AG09309 (cell line): ENCODE results near the gene GJB5.

Source experiments
- DNase-seq: peaks from one replicate; pipeline ENCODE4 v3.0.0-alpha.2; 2010; ENCODE audit warnings: low read depth
- H3K4me3 ChIP-seq: 2 replicates; pipeline ENCODE4 v1.5.1; 2011; ENCODE audit warnings: mild to moderate bottlenecking, low read depth, low read length, moderate library complexity; ENCODE audit not compliant: control insufficient read depth
- TF ChIP-seq, protein P1 (sequence below): IDR thresholded peaks from 2 replicates; pipeline ENCODE4 v1.5.1; 2011; ENCODE audit warnings: mild to moderate bottlenecking, low read depth, low read length, inconsistent platforms; ENCODE audit not compliant: insufficient read depth, control insufficient read depth; ENCODE audit errors: missing control alignments

Gene GJB5

DNA sequence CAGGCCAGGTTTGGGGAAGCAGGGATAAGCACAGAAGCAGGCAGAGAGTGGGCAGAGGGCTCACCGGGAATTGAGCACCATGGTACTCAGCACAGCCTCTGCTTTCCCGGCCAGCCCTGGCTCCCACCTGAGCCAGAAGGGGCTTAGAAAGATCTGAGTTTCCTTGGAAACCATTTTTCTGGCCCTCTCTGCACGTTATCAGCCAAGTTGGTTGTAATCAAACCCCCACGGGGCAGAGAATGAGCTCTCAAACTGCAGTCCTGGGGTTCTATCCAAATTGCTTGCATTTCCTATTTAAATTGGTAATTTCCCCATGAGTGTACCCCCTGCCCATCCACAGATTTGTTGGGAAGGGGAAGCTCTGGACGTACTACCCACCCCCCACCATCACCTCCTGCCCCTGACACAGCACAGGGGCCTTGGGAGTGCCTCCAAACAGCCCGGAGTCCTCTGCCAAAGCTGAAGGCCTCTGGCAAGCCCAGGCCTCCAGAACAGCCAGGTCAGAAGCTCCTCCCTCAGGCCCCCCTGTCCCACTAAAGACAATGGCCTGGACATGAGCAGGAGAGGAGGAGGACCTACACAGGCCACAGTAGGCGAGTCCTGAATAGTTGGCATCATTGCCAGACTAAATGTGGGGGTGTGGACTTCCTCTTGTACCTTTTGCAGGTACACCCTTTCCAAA lies 42.7 kb upstream of the GJB5 start:
- no peak overlapping the region for H3K4me3 ChIP-seq
- TF ChIP-seq, protein P1, sequence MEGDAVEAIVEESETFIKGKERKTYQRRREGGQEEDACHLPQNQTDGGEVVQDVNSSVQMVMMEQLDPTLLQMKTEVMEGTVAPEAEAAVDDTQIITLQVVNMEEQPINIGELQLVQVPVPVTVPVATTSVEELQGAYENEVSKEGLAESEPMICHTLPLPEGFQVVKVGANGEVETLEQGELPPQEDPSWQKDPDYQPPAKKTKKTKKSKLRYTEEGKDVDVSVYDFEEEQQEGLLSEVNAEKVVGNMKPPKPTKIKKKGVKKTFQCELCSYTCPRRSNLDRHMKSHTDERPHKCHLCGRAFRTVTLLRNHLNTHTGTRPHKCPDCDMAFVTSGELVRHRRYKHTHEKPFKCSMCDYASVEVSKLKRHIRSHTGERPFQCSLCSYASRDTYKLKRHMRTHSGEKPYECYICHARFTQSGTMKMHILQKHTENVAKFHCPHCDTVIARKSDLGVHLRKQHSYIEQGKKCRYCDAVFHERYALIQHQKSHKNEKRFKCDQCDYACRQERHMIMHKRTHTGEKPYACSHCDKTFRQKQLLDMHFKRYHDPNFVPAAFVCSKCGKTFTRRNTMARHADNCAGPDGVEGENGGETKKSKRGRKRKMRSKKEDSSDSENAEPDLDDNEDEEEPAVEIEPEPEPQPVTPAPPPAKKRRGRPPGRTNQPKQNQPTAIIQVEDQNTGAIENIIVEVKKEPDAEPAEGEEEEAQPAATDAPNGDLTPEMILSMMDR = no peak
- no peak for DNase-seq

DNA sequence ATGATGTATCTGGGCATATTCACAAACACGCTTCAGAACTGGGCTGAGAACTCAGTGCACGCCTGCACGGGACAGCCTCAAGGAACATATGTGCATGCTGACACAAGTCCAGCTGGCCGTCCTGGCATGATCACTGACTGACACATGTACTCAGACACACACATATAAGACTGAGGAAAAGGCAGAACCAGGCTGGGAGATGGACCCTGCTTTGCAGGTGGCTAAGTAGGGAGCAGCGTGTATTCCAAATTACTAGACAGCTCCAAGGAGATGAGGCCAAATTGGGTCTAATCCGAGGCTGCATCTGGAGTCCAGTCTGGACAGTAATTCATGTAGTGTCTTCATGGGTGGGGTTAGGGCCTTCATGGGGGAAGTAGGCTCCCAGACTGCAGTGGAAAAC lies 41.4 kb upstream of the GJB5 start:
- no peak for DNase-seq
- TF ChIP-seq, protein P1 = no peak
- no peak overlapping the region for H3K4me3 ChIP-seq

DNA sequence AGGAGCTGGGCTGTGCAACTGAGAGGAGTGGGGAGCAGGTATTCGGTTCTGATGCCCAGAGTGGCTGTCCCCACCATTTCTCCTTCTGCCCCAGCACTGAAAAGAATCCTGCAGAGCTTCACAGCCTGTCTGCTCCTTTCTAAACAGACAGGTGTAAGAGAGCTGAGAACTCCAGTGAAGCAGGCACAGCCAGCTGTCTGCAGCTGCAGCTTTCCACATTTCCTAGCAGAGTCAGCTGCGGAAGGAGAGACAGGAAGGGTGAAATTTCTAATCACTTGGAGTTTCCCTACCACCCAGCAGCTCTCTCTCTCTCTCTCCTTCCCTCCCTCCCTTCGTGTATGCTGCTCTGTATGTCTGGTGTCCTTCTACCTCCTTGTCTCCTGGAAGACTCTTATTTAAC lies 40.5 kb upstream of the GJB5 start:
- DNase-seq = no peak
- TF ChIP-seq, protein P1 = no peak
- no peak overlapping the region for H3K4me3 ChIP-seq

DNA sequence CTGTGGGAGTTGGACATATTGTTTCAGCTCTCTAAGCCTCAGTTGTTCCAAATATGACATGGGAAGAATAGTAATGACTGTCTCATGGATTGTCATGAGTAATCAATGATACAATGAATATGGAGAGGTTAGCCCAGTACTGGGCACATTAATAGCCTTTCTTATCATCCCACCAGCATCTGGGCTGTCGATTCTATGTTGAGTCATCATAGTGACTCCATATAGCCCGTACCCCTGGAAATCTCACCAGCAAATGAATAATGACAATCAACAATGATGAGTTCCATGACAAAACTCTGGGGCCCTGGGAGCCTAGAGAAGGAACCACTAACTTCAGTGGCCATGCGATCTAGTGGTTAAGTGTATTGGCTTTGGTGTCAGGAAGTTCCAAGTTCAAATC lies 39.7 kb upstream of the GJB5 start:
- TF ChIP-seq, protein P1 = no peak
- no peak overlapping the region for H3K4me3 ChIP-seq
- no peak for DNase-seq

DNA sequence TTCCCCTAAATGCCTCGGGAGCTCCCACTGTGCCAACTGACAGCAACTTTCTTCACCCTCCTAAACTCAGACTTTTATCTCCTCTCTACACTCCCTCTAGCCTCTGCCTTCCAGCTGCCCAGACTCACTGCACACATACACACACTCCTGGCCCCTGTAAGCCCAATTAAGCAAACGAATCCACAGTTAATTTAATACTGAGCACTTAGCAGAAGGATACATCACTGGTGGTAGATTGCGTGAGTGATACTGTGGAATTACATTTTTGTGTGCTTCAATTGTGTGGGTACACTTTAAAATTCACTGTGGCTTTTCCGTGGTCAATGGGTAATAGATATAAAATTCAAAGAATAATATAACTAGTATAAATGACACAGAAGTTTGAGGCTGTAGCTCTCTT lies 33.6 kb upstream of the GJB5 start:
- DNase-seq = no peak
- TF ChIP-seq, protein P1 = no peak
- H3K4me3 ChIP-seq = no peak overlapping the region

DNA sequence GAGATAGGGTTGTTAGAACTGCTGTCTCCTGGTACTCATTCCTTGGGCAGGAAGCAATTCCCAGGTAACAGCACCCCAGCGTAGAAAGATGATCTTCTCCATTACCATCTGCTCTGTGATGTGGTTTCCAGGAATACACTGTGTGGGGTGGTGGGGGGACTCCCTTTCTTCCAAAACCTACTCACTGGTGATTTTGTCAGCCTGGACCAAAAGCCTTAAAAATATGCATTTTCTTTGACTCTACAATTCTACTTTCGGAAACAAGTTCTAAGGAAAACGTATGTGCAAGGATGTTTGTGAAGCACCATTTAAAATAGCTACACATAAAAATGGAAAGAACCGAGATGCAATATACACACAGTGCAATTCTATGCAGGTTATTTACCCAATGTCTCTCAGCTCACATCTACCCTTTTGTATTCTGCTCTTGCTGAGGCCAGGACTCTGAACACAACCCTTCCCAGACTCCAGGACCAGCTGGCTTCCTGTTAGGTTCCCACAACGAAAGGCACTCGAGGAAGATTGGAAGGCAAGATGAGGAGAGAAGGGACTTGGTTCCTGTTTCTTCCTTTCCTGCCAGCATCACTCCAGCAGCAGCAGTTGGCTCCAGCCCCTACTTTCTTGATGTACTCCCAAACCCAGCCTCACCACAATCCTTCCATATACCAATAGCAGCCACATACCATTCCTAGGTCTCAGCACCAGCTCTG lies 33.0 kb upstream of the GJB5 start:
- TF ChIP-seq, protein P1 = no peak
- H3K4me3 ChIP-seq = no peak overlapping the region
- no peak for DNase-seq
